ENCODE data around the gene ARSB.

DNA sequence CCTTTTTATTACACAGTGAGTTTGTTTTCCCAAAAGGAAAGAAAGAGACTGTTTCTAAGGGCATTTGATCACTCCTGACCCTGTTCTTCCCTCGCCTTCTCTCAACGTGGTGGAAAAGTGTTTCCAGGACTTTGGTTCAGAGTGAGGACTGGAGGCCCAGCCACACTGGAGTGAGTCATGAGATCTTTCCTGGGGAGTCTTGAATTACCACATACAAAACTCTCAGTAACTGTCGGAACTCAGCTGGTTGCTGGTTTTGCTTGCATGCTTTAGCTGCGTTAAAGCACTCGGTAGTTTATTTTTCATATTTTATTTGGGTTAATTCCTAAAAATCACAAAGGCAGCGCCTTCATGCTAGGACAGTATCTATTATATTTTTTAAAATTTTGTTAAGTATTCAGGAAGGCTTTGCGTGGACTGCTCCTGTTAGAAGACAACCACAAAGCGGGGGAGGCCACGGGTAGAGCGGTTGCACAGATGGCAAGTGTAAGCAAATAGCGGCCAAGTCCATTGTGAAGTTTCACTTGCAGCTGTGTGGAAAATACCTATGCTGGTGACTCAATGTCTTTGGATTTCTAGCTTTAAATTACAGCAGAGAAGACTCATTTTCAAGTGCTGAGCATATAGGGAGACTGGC lies 77.7 kb downstream of the ARSB start:
- TF ChIP-seq, protein P1, sequence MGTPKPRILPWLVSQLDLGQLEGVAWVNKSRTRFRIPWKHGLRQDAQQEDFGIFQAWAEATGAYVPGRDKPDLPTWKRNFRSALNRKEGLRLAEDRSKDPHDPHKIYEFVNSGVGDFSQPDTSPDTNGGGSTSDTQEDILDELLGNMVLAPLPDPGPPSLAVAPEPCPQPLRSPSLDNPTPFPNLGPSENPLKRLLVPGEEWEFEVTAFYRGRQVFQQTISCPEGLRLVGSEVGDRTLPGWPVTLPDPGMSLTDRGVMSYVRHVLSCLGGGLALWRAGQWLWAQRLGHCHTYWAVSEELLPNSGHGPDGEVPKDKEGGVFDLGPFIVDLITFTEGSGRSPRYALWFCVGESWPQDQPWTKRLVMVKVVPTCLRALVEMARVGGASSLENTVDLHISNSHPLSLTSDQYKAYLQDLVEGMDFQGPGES (IDR thresholded peaks at IDR 0.05), result no peak
- no peak for TF ChIP-seq EP300 (IDR thresholded peaks at IDR 0.05; ENCODE audit: borderline replicate concordance in 1 of 2, control insufficient read depth in 1 of 2, low read depth in 2 of 2, low read length in 2 of 2)
- TF ChIP-seq WRNIP1 (IDR thresholded peaks at IDR 0.05; ENCODE audit: borderline replicate concordance, low read depth, low read length), result no peak
- TF ChIP-seq, protein P2, sequence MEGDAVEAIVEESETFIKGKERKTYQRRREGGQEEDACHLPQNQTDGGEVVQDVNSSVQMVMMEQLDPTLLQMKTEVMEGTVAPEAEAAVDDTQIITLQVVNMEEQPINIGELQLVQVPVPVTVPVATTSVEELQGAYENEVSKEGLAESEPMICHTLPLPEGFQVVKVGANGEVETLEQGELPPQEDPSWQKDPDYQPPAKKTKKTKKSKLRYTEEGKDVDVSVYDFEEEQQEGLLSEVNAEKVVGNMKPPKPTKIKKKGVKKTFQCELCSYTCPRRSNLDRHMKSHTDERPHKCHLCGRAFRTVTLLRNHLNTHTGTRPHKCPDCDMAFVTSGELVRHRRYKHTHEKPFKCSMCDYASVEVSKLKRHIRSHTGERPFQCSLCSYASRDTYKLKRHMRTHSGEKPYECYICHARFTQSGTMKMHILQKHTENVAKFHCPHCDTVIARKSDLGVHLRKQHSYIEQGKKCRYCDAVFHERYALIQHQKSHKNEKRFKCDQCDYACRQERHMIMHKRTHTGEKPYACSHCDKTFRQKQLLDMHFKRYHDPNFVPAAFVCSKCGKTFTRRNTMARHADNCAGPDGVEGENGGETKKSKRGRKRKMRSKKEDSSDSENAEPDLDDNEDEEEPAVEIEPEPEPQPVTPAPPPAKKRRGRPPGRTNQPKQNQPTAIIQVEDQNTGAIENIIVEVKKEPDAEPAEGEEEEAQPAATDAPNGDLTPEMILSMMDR (IDR thresholded peaks at IDR 0.05 in 2 of 3, conservative IDR thresholded peaks at IDR 0.05 in 1 of 3; ENCODE audit: control insufficient read depth in 2 of 3, extremely low read depth in 1 of 3, insufficient read depth in 1 of 3, low read depth in 3 of 3, low read length in 3 of 3), result no peak
- no peak for TF ChIP-seq SIN3A (IDR thresholded peaks at IDR 0.05; ENCODE audit: low read depth, low read length)

All from GM12878 (cell line).